Astrocyte (in vitro differentiated cells and primary cell): ENCODE results near the gene LRRC23.

ENCODE experiments used
- CTCF ChIP-seq: IDR thresholded peaks from 2 replicates; pipeline ENCODE4 v1.5.1; 2011; ENCODE audit warnings: low read depth, mild to moderate bottlenecking, inconsistent platforms, low read length, moderate library complexity; ENCODE audit not compliant: insufficient read depth
- EZH2 ChIP-seq: IDR thresholded peaks from 2 replicates; pipeline ENCODE4 v1.6.1; 2012; ENCODE audit warnings: mild to moderate bottlenecking, low read length, inconsistent platforms; ENCODE audit not compliant: insufficient read depth

DNA sequence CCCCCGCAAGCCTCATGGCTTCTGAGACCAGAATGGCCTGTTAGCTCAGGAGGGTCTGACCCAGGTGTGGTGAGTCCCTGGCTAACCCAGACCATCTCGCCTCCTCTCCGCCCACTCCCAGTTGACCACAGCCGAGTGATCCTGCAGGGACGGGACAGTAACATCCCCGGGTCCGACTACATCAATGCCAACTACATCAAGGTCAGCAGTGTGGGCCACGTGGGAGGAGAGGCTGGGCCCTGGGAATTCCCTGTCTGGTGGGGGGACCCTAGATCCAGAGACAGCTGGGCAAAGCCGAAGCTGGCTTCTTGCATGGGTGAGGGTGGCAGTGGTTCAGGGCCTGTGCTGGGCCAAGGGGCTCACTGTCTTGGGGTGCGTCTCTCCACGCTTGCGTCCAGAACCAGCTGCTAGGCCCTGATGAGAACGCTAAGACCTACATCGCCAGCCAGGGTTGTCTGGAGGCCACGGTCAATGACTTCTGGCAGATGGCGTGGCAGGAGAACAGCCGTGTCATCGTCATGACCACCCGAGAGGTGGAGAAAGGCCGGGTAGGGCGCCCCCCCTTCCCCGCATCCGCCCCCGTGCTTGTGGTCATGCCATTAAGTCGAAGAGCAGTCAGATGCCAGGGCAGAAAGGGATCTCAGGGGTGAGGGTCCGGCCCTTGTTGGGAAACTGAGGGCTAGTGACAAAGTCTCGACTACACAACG is 51.6 kb downstream of the LRRC23 start:
- TF ChIP-seq CTCF (no peak), EZH2 (no peak)
